Activated T-helper 9 cell treated with anti-CD3 and anti-CD28 coated beads, Interleukin-2, amount 50 U/mL, for 16 hours (primary cell): ENCODE results near the gene BLCAP.
"Not testable (repeated sequence)": the region's sequence is repeated elsewhere in the genome, so short reads cannot be mapped to it uniquely, and the experiment has no call there.

Experiments used
- DNase-seq: peaks from one replicate; pipeline ENCODE4 v3.0.0-alpha.2; 2020; ENCODE audit warnings: low read depth

The BLCAP gene

DNA sequence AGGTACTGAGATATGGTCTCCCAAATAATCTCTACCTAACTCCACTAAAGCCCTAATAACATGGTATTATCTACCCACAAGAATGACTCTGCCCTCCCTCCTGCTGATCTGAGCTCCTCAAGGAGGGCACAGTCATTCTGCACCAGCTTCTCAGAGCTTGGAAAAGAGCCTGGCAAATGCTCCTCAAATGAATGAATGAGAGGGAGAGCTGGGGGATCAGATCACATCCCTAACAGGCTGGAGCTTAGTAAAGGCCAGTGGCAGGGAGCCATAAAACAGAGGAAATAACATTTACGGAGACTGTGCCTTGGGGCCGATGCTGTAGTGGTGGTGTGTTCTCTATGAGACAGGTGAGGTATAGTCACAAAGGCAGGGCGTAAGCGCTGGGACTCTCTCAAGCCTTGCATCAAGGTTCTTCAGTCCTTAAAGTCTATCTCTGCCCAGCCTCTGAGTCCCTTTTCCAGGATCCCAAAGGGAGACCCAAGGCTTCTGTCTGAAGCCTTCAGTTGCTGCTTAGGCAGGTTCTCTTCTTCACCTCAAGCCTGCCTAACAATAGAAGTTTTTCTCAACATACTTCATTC, 13.8 kb downstream of the BLCAP start:
- no peak for DNase-seq

DNA sequence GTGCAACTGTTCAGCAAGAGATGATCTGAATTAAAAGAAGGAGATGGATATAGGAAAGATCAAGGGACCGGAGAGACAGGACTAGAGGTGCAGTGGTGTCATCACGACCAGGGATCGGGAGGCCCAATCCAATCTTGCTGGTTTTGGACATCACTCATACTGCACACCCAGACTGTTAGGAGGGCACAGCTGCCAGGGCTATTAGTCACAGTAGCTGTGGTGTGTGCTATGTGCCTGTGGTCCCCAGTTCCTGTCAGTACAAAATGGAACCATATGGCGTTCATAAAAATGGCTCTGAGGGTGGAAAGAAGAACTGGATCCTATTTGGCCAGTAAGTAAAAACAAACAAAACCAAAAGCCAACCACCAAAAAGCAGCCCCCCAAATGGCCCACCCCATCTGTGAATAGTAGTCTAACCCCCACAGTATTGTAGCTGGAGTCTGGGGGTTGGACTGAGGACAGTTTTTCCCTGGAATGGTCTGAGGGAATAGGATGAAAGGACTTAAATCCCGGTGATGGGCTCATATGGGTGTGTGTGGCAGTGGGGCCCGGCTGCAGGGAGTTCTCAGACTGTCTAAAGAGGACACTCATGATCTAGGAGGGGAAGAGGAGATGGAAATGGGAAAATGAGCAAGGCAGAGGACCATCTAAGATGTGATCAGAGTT, 15.9 kb downstream of the BLCAP start:
- DNase-seq, result no peak

DNA sequence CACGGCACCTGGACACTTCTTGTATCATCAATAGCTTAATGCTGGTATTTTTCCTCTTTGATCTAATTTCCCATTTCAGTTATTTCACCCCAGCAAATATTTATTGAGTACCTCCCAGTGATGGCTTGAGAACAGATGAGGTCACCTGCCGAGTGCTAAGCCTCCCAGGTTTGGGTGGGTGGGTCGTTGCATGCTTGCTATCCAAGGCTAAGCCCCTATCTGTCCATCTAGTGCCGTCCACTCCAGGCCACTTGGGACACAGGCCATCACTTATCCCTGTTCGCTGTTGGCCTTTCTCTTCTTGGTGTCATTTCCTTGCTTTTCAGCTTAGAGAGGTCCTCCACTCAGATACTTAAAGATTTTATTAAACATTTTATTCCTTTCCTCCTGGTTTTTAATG, 17.4 kb downstream of the BLCAP start:
- no peak for DNase-seq

DNA sequence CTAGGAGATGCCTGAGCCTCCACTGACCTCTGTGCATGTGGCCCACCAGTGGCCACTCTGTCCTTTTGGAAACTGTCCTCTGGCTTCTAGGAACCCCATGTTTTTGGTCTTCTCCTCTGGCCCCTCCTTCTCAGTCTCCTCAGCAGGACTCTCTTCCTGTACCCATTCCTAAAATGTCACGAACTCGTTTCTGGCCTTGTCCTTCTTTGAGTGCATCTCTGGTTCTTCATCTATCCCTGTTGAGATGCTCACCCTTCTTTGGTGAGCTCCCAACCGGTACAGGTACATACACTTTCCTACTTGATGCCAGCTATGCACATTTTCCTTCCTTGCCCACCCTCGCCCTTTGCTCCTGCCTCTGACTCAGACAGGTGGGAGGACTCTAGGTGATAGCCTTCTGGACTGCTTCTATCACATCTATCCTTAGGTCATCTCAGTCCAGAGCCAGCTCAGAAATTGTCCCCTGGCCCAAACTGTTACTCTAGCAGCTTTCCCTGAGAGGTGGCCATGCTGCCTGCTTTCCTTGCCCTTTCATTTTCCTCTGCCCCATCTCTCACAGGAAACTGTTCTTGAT, 21.4 kb downstream of the BLCAP start:
- DNase-seq, result no peak

DNA sequence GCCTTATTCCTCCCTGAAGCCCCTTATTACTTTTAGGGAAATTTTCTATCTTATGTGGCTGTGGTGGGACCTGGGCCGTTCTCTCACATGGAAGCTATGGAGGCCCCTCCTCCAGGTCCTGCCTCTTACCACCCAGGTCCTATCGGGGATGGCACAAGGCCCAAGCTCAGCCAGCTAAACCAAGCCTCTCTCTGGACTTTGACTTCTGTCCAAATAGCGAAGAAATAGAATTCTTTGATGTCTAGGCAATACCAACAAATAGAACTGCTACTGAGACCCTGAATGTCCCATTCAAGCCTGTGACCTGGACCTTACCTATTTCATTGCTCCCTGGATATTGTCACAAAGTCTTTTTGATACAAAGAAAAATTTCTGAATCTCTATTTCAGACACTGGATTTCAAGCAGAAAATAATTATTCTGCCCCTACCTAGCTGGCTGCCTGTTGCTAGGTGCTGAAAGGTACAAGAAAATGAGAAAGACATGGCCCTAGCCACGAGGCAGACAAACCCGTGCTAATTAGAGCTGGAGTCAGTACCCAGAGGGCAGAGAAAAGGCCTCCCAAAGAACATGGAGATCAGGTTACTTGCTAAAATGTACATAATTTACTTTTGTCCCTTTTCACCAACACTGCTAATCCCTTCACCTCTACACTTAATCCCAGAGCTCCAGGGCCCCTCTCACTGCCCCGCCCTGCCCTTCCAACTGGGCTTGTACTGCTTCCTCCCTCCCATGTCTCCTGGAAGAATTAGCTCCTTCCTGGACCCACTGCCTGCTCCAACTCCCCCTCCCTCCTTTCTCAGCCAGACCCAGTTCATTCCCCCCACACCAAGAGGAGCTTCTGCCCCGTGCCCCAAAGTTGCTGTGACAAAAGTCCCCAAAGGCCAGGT, 22.2 kb downstream of the BLCAP start:
- no peak for DNase-seq

DNA sequence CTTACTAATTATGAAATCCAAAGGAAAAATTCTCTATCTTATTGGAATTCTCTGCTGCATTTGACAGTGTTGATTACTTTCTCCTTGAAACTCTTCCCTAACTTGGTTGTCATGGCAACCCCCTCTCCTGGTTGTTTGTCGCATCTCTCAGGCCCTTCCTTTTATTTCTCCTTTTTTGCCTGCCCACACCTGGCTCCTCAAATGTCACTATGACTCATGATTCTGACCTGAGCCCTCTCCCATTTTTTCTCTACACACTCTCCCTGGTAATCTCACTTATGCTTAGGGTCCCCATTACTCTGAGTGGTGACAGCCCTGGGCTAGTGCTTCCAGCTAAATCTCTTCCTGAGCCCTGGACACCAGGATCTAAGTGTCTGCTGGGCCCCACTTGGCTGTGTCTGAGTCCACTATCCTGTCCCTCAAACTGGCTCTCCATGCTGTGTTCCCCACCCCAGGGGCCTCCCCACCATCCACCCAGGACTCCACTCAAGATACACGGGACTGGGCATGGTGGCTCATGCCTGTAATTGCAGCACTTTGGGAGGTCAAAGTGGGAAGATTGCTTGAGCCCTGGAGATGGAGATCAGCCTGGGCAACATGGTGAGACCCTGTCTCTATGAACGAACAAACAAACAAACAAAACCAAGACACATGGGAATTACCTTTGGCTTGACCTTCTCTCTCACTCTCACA, 23.1 kb downstream of the BLCAP start:
- DNase-seq, result no peak

DNA sequence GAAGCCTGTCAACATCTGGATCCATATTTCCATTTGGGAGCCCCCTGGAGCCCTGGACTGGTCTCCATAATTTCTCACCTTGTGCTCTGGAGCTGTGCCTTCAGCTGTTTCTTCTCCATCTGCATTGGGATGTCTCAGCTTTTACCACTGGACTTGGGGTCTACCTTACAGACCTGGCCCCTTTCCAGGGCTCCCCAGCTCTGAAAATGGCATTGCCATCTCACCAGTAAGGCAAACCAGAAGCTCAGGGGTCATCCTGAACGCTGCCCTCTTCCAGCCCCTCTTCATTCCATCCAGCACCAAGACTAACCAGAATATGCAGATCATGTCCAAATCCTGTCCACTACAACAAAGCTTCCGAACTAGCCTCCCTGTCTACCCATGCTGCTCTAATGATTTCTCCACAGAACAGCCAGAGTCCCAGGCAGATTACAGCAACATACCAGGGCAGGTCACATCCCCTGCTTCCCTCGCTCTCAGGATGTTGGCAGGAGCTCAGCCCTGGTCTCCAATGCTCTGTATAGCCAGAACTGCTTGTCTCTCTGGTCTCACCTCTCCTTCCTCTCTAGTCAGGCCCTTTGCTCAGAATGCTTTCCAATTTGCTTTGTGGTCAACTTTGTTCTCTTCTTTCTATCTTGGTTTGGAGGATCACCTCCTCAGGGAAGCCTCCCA, 24.3 kb downstream of the BLCAP start:
- no peak for DNase-seq

DNA sequence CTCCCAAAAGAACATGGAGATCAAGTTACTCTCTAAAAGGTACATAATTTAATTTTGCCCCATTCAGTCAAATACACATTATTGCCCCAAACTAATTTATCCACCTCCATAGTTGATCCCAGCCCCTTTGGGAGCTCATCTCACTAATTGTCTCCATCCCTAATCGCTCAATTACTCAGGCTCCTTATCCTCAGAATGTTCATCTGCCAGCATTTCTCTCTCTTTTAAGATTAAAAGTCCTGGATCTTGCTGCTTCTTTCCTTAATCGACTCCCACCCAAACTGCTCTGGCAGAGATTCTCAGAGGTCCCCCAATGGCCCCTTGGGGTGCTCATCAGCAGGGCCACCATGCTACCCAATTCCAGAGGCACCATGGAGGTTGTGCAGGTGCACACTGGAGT, 25.0 kb downstream of the BLCAP start:
- no peak for DNase-seq

DNA sequence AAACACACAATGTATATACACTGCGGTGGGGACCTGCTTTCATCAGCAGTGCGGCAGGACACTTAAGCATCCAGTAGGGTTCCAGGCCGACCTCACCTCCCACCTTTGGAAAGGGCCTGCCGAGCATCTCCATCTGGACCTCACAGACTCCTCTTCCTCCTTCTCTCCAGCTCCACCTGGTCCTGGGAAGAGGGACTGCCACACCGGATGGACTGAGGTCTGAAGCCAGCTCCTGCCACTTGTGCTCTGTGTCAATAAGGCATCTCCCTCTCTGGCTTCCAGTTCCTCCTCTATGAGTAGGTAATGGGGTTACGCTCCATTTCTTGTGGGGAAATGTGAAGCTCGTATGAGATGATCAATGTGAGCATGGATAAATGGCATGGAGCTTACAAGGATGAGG, 25.7 kb downstream of the BLCAP start:
- no peak for DNase-seq

DNA sequence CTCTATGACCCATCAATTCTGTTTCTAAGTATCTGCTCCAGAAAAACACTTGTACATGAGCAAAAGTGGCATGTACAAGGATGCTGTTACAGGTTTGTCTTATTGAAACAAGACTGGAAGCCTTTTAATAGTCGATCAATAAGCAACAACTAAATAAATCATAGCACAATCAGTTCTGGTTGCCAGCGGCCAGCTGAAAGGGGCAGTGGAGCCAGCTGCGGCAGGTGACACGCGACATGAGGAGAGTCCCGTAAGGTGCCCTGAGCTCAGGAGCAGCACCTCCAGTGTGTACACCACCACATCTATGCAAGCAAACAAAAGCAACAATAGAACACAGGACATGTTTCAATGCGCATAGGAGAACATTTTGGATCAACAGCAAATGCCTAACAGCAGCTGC, 27.4 kb downstream of the BLCAP start:
- no peak for DNase-seq

DNA sequence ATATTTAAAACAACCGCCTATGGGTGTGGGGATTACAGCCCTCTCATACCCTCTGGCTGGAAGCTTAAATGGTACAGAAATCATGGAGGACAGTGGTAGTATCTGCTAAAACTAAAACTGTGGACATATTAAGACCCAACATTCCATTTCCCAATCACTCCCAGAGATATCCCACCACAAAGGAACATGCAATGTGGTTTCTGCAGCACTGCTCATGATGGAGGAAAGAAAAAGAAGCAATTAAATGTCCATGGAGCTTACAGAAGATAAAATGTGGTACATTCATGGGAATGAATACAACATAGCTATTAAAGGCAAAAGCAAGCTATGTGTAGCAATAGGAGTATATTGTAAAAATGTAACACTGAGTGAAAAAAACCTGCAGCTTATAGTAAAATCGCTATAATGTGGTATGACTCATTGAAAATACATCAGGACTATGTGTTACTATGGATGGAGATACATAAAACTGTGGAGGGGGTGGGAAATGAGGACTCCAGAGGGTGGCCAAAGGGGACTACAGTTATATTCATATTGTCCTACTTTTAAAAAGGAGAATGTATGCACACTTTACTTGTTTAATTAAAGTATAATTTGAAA, 29.5 kb downstream of the BLCAP start:
- no peak for DNase-seq

DNA sequence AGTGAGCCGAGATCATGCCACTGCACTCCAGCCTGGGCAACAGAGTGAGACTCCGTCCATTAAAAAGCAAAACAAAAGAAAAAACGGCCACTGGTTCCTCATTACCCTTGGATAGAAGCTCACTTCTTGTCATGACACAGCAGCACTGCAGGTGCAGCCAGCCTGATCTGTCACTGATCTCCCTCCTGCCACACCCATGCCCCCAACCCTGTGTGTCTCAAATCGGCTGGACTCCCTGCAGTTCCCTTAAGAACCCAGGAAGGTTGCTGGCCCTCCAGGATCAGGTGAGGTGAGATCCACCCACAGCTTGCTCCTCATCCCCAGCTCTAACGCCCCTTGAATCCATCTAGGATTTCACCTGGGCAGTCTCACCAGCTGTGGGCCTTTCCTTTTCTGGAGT, 32.9 kb downstream of the BLCAP start:
- DNase-seq, result no peak

DNA sequence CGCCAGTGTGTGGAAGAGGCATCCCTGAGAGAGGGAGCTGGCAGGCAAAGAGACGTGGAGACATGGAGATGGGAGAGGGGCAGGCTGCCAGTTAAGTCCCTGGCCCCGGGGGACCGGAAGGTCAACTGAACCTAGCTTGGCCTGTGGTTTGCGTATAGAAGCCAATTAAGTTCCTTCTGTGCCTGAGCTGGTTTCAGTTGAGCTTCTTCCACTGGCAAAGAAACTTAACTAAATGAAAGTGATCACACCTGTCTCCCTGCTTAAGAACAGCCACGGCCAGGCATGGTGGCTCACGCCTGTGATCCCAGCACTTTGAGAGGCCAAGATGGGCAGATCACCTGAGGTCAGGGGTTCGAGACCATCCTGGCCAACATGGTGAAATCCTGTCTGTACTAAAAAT, 33.4 kb downstream of the BLCAP start:
- no peak for DNase-seq

DNA sequence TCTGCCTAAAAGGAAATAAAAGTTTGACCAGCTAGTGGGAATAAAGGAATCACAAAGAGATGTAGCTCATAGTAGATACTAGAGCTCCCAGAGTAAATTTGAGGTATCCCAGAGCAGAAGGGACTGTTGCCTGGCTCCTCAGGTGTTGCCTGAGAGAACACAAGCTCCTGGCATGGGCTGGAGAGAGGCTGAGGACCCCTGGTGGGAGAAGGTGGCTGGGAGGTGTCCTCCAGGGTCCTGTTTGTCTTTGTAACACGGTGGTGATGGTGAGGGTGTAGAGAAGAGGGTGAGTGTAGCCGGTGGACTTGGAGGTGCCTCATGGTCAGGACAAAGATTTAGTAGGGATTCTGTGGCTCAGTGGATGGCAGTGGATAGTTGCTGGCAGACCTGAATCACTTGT, 34.7 kb downstream of the BLCAP start:
- no peak for DNase-seq

DNA sequence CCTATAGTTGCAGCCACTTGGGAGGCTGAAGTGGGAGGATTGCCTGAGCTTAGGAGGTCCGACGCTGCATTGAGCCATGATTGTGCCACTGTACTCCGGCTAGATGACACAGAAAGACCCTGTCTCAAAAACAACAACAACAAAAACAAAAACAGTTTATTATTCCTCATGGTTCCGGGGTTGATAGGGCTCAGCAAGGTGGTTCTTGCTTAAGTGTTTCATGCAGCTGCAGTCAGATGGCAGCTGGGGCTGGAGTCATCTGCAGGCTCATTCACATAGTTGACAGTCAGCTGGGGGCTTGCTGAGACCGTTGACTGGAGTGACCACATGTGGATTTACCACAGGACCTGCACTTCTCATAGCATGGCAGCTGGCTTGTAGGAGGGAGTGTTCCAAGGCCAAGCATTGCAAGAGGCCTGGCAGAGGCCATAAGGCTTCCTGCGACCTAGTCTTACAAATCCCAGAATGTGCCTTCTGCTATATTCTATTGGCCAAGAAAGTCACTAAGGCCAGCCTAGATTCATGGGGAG, 35.5 kb downstream of the BLCAP start:
- no peak for DNase-seq

DNA sequence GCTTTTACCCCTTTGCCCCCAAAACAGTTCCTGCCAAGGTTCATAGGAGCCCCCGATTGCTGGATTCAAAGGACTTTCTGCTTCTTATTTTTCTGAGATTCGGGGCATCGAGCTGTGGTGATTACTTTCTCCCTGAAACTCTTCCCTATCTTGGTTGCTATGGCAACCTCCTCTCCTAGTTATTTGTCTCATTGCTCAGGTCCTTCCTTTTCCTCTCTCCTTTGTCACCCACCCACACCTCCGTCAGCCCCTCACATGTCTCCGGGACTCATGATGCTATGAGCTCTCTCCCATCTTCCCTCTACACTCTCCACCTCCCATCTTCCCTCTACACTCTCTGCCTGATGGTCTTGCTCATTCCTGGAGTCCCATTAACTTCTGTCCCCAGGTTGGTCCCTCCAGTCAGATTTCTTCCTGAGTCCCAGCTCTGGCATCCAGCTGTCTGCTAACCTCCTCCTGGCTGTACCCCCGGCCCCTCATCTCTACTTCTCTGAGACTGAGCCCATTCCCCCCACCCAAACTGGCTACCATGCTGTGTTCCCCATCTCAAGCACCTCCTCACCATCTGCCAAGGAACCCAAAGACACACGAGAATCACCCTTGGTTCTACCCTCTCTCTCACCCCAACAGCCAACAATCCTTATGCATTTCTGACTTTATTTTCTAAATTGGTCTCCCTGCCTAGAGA, 36.9 kb downstream of the BLCAP start:
- no peak for DNase-seq

DNA sequence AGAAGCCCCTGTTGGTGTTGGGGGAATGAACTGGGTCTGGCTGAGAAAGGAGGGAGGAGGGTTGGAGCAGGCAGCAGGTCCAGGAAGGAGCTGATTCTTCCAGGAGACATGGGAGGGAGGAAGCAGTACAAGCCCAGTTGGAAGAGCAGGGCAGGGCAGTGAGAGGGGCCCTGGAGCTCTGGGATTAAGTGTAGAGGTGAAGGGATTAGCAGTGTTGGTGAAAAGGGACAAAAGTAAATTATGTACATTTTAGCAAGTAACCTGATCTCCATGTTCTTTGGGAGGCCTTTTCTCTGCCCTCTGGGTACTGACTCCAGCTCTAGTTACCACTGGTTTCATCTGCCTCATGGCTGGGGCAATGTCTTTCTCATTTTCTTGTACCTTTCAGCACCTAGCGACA, 41.5 kb downstream of the BLCAP start:
- not testable (repeated sequence) for DNase-seq

DNA sequence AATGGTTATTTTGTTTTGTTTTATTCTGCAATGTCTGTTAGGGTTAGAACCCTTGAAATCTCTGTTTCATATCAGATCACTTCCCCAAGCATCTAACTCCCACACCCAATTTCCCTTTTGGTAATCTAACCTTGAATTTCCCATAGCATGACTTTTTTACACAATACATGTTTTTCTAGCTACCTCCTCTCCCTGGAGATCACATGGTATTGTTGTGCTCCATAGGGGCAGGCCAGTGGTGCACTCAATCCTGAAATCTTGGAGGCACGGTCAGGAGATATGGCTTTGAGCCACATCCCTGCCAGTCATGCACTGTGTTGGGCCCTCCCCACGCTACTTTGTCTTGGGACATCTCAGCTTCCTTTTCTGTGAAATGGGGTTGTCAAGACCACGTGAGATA, 43.3 kb downstream of the BLCAP start:
- DNase-seq, result no peak

DNA sequence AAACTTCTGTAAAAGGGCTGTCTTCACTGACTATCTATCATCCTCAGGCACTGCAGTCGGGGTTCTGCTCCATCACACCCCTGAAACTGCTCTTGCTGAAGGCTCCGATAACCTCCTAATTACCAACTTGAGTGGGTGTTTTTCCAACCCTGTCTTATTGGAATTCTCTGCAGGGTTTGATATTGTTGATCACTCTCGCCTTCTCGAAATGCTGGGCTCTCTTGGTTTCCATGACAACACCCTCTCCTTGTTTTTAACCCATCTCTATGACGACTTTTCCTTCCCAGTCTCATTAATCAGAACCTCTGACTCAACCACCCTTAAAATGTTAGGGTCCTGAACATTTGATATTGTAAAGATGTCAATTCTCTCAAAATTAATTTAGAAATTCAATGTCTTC, 46.1 kb downstream of the BLCAP start:
- no peak for DNase-seq

DNA sequence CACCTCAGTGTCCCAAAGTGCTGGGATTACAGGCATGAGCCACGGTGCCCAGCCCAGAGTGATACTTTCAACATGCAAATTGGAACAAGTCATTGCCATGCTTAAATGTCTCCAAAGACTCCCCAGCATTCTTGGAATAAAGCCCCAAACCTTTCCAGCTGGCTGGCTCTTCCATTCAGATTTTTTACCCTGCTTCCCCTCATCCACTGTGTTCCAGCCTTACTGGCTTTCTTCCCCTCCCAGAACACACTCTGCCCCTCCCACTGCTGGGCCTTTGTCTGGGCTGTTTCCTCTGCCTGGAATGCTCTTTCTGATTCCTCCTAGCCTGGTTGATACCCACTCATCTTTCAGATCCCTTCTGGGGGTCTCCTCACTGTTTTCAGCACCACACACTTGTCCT, 46.8 kb downstream of the BLCAP start:
- DNase-seq, result no peak
